Retinal pigment epithelial cell (primary cell): ENCODE data around the gene RAI2.

ENCODE experiments used
- DNase-seq: peaks from one replicate; pipeline ENCODE4 v3.0.0-alpha.2; 2010; ENCODE audit warnings: low read depth
- H3K4me3 ChIP-seq: 2 replicates; pipeline ENCODE4 v1.5.1; 2011; ENCODE audit warnings: mild to moderate bottlenecking, low read length, control low read depth, moderate library complexity
- CTCF ChIP-seq: conservative IDR thresholded peaks from 2 replicates; pipeline ENCODE4 v1.5.1; 2011; ENCODE audit warnings: low read depth, low read length, control low read depth, inconsistent platforms

The RAI2 gene

DNA sequence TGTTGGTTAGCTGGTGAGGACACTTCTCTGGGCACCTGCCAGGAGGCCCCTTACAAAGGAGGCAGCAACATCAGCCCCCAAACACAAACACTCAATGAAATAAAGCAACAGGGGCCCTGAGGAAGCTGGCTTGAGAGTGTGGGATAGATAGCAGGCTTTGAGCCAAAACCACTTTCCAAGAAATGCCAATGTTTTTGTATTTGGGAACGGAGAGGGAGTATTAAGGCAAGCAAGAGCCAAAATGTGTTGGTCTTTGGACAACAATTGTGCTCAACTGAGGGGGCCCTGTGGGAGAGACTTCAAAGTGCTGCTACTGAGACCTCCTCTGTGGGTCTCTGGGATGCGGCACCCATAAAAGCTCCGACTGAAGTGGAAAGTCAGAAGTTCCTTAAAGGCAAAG lies 41.0 kb downstream of the RAI2 start:
- no peak for DNase-seq
- TF ChIP-seq CTCF = no peak
- H3K4me3 ChIP-seq = no peak overlapping the region

DNA sequence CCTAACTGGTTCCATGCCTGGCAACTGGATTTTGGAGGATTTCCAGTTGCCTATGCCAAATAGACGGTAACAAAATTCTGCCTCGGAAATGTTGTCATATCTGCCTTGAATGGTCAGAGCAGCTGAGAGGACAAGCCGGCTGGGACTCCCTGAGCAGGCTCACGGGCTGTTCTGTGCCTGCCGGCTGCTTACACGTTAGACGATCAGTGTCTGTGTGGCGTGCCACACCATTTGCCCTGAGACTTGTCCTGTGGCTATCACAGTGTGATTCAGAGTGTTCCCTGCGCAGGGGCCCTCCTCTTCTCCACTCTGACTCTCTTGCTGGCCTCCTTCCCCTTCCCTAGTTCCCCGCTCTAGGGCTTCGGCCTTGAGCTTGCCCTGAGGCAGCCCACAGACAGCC lies 42.4 kb downstream of the RAI2 start:
- no peak for DNase-seq

DNA sequence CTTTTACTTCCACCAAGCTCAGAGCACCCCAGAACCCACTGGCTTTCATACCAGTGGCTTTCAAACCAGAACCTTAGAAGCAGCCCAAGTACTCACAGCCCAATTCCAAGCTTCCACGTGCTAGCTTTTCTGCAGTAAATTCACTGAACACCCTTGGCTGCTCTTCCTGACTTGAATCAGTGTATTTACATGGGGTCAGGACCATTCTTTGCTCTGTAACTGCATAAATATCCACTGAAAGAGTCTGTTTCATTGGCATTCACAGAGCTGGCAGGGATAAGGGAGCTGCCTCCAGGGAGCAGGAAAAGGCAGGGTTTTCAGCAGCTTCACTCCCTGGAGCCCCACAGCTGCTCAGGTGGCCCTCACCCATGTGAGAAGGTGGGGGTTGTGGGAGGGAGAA lies 43.8 kb downstream of the RAI2 start:
- DNase-seq = no peak
- no peak for TF ChIP-seq CTCF
- no peak overlapping the region for H3K4me3 ChIP-seq

More for the DNA sequence above, 42.4 kb downstream of the RAI2 start:
- no peak for TF ChIP-seq CTCF
- no peak overlapping the region for H3K4me3 ChIP-seq

DNA sequence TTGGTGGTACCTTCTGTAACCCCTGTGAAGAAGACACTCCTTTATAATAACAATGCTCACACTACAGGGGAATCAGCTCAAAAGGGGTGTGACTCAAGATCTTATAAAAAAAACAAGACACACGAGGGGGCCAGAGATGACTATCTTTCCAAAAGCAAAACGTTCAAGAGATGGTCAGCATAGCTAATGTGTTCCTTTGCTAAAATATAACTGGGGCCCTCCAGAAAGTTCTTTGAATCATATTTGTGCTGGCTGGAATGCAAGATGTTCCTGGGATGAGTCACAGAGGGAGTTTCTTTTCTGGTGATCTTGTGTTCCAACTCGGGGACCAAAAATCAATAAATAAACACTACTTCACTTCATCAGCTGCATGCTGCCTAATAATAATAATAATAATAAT lies 46.5 kb downstream of the RAI2 start:
- DNase-seq = no peak
- no peak for TF ChIP-seq CTCF

GRCh38 chrX:17814059-17814458 lies 47.0 kb downstream of the RAI2 start:
- H3K4me3 ChIP-seq = no peak overlapping the region
- TF ChIP-seq CTCF = no peak
- no peak for DNase-seq

More for the DNA sequence above, 46.5 kb downstream of the RAI2 start:
- H3K4me3 ChIP-seq = no peak overlapping the region

GRCh38 chrX:17813277-17813676 lies 47.8 kb downstream of the RAI2 start:
- TF ChIP-seq CTCF = no peak
- no peak overlapping the region for H3K4me3 ChIP-seq
- DNase-seq = no peak

DNA sequence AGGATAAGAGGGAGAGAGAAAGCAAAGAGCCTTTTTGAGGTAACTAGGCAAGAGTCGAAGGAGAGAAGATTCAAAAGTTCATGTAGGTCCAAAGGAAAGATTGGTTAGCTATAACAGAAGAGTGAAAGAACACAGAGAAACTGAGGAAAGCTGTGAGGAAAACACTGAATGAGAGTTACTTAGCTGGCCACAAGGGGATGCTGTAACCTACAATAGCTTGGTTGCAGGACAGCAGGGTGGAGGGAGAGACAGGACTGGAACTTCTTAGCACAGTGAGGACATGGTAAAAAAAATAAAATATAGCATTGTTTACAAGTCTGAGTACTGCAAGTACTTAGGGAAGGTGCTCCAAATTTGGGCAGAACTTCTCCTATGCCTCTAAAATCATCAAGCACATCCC lies 48.3 kb downstream of the RAI2 start:
- no peak for DNase-seq

More for the DNA sequence above, 48.3 kb downstream of the RAI2 start:
- TF ChIP-seq CTCF = peak; percentile 62
- no peak overlapping the region for H3K4me3 ChIP-seq
